ENCODE measurements around the gene RTN4R.

The RTN4R gene

GRCh38 chr22:20295262-20296064 is 27.3 kb upstream of the RTN4R start:
- TF ChIP-seq NFRKB (IDR thresholded peaks at IDR 0.05), result no peak
- no peak for DNase-seq (ENCODE audit: extremely low spot score)
- ChIA-PET CTCF (interaction anchor here (0.7 to 1.0 kb wide), 2 partner anchors 56 to 138 kb away, joined by 3 to 4 read pairs; no protein-coding TSS in a partner anchor), POLR2A (interaction anchor here (1.5 kb wide), 1 partner anchor 25 kb away, joined by 5 read pairs; the partner anchor contains the start of gene DGCR6L)

GRCh38 chr22:20292673-20293232 is 24.6 kb upstream of the RTN4R start:
- DNase-seq (ENCODE audit: extremely low spot score), result no peak
- POLR2A ChIA-PET, result no interaction called here
- TF ChIP-seq FOXM1 (IDR thresholded peaks at IDR 0.05; ENCODE audit: borderline replicate concordance), result no peak
- no peak for TF ChIP-seq ZNF384 (IDR thresholded peaks at IDR 0.05)
- TF ChIP-seq PKNOX1 (IDR thresholded peaks at IDR 0.05), result no peak
- no peak for TF ChIP-seq SP1 (IDR thresholded peaks at IDR 0.05)
- TF ChIP-seq FOXK2 (IDR thresholded peaks at IDR 0.05), result no peak
- no peak for TF ChIP-seq SUZ12 (IDR thresholded peaks at IDR 0.05)
- TF ChIP-seq CTBP1 (IDR thresholded peaks at IDR 0.05; ENCODE audit: borderline replicate concordance), result no peak
- TF ChIP-seq NFRKB (IDR thresholded peaks at IDR 0.05), result no peak
- no peak for TF ChIP-seq LEF1 (IDR thresholded peaks at IDR 0.05; ENCODE audit: borderline replicate concordance)
- TF ChIP-seq BHLHE40 (IDR thresholded peaks at IDR 0.05; ENCODE audit: borderline replicate concordance), result no peak
- no peak for TF ChIP-seq HDGF (IDR thresholded peaks at IDR 0.05; ENCODE audit: borderline replicate concordance)
- TF ChIP-seq ELF4 (IDR thresholded peaks at IDR 0.05), result no peak
- TF ChIP-seq FOXA1 (IDR thresholded peaks at IDR 0.05), result no peak
- CTCF ChIA-PET, result interaction anchor here (0.7 to 1.4 kb wide), 5 partner anchors 24 to 539 kb away, joined by 3 to 5 read pairs (median 3); no protein-coding TSS in a partner anchor

- CTCF ChIA-PET, result interaction anchor here (0.7 to 1.4 kb wide), 4 partner anchors 24 to 135 kb away, joined by 3 read pairs; no protein-coding TSS in a partner anchor
- POLR2A ChIA-PET, result interaction anchor here (1.5 kb wide), 1 partner anchor 28 kb away, joined by 5 read pairs; the partner anchor contains the start of gene DGCR6L
- TF ChIP-seq FOXA1 (IDR thresholded peaks at IDR 0.05) (no peak), HDGF (IDR thresholded peaks at IDR 0.05; ENCODE audit: borderline replicate concordance) (no peak), BHLHE40 (IDR thresholded peaks at IDR 0.05; ENCODE audit: borderline replicate concordance) (no peak), ZNF384 (IDR thresholded peaks at IDR 0.05) (no peak), PKNOX1 (IDR thresholded peaks at IDR 0.05) (no peak), SP1 (IDR thresholded peaks at IDR 0.05) (no peak), FOXM1 (IDR thresholded peaks at IDR 0.05; ENCODE audit: borderline replicate concordance) (no peak), LEF1 (IDR thresholded peaks at IDR 0.05; ENCODE audit: borderline replicate concordance) (no peak), SUZ12 (IDR thresholded peaks at IDR 0.05) (no peak), ELF4 (IDR thresholded peaks at IDR 0.05) (no peak), TARDBP (IDR thresholded peaks at IDR 0.05) (no peak), CTBP1 (IDR thresholded peaks at IDR 0.05; ENCODE audit: borderline replicate concordance) (no peak), L3MBTL2 (conservative IDR thresholded peaks at IDR 0.05) (no peak), NFRKB (IDR thresholded peaks at IDR 0.05) (no peak), ARNT (IDR thresholded peaks at IDR 0.05) (no peak), FOXK2 (IDR thresholded peaks at IDR 0.05) (no peak)
- no peak for DNase-seq (ENCODE audit: extremely low spot score)
Observed at GRCh38 chr22:20292108-20292507, 24.0 kb upstream of the RTN4R start.

GRCh38 chr22:20291604-20292063 is 23.5 kb upstream of the RTN4R start:
- DNase-seq (ENCODE audit: extremely low spot score), result no peak
- POLR2A ChIA-PET, result interaction anchor here (1.5 kb wide), 1 partner anchor 28 kb away, joined by 5 read pairs; the partner anchor contains the start of gene DGCR6L
- TF ChIP-seq LEF1 (IDR thresholded peaks at IDR 0.05; ENCODE audit: borderline replicate concordance) (no peak), ARNT (IDR thresholded peaks at IDR 0.05) (no peak), FOXA1 (IDR thresholded peaks at IDR 0.05) (no peak), FOXK2 (IDR thresholded peaks at IDR 0.05) (no peak), HDGF (IDR thresholded peaks at IDR 0.05; ENCODE audit: borderline replicate concordance) (no peak), SUZ12 (IDR thresholded peaks at IDR 0.05) (no peak), ZNF384 (IDR thresholded peaks at IDR 0.05) (no peak), BHLHE40 (IDR thresholded peaks at IDR 0.05; ENCODE audit: borderline replicate concordance) (no peak), TARDBP (IDR thresholded peaks at IDR 0.05) (no peak), FOXM1 (IDR thresholded peaks at IDR 0.05; ENCODE audit: borderline replicate concordance) (no peak), SP1 (IDR thresholded peaks at IDR 0.05) (no peak)
- CTCF ChIA-PET, result interaction anchor here (1.1 to 1.4 kb wide), 2 partner anchors 26 to 135 kb away, joined by 3 read pairs; no protein-coding TSS in a partner anchor

- DNase-seq (ENCODE audit: extremely low spot score), result no peak
- POLR2A ChIA-PET, result interaction anchor here (1.5 kb wide), 1 partner anchor 29 kb away, joined by 5 read pairs; the partner anchor contains the start of gene DGCR6L
- TF ChIP-seq FOXA1 (IDR thresholded peaks at IDR 0.05), result no peak
- TF ChIP-seq ELF4 (IDR thresholded peaks at IDR 0.05), result no peak
- TF ChIP-seq FOXM1 (IDR thresholded peaks at IDR 0.05; ENCODE audit: borderline replicate concordance), result no peak
- TF ChIP-seq ARNT (IDR thresholded peaks at IDR 0.05), result no peak
- TF ChIP-seq TARDBP (IDR thresholded peaks at IDR 0.05), result no peak
- CTCF ChIA-PET, result interaction anchor here (1.1 to 1.4 kb wide), 2 partner anchors 27 to 134 kb away, joined by 3 read pairs; no protein-coding TSS in a partner anchor
Observed at GRCh38 chr22:20291249-20291586, 23.1 kb upstream of the RTN4R start.

- ChIA-PET POLR2A (interaction anchor here (1.5 kb wide), 1 partner anchor 29 kb away, joined by 5 read pairs; the partner anchor contains the start of gene DGCR6L), CTCF (no interaction called here)
- DNase-seq (ENCODE audit: extremely low spot score), result no peak
- no peak for TF ChIP-seq NFRKB (IDR thresholded peaks at IDR 0.05)
Observed at GRCh38 chr22:20290578-20291248, 22.6 kb upstream of the RTN4R start.

Measured in HEK293T (cell line).